Activated T-helper 9 cell treated with anti-CD3 and anti-CD28 coated beads, Interleukin-2, amount 50 U/mL, for 16 hours (primary cell): Measurements from ENCODE around the gene PRKG2.

Experiments used
- DNase-seq: peaks from one replicate; pipeline ENCODE4 v3.0.0-alpha.2; 2020; ENCODE audit warnings: low read depth

Gene PRKG2

DNA sequence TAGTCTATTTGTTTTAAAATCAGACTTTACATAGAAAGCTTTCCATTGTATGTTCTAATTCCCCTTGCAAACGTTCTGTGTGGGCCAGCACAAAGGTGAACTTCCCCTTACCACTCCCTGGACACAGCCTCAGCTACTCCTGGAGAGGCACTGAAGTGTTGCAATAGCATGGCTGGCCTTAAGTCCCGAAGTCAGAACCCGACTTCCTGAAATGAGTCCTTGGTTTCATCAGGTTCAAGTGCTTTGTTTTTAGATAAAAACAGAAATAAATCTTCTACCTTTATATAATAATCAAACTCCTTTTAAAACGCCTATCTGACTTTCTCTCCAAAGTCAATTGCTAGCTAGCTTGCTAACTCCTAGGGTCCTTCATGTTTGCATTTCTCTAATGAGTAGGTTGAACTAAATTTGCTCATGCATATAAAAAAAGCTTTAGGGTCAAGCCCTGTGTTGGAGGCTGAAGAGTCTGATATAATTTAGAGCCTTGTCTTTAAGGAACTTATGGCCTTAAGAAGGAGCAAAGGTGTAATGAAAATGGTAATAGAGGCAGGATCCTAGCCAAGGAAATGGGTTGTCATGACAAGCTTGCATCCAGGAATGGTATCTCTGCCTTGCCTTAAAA, 175.6 kb downstream of the PRKG2 start:
- no peak for DNase-seq

DNA sequence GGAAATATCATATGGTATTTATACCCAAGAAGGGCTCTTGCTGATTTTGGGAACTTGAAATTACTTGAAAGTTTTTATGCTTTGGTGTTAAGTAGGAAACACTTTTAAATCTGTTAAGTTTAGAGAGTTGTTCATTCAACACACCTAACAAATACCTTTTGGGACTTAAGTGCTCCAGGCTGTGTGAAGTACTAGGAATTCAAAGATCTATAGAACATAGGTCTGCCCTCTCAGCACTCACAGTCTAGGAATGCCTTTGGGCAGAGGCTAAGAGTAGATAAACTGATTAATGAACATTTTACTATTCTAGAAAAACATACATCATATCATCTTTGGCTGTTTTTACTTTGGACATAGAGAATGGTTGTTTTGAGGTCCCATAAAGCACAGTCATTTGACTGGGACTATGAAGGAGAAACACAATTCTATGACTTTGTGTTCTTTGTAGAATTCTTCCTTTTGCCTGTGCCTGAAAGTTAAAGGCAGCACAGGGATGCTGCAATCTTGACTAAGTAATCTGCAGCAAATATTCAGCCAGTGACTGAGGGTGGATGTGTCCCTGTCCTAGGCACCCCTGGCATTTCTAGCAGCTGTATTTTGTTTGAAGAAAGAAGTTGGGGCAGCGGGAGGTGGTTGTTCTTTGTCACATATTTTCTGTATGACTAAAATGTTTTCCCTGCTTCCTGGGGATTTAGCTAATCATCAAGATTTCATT, 176.2 kb downstream of the PRKG2 start:
- DNase-seq, result no peak
